IPS-NIHi7 (cell line): ENCODE data around the gene TAS2R46.
"Not testable (repeated sequence)": the region's sequence is repeated elsewhere in the genome, so short reads cannot be mapped to it uniquely, and the experiment has no call there.

Experiments used
- DNase-seq: peaks from one replicate; pipeline ENCODE4 v3.0.0; 2012; ENCODE audit warnings: mixed read lengths; ENCODE audit errors: extremely low spot score

Gene TAS2R46

DNA sequence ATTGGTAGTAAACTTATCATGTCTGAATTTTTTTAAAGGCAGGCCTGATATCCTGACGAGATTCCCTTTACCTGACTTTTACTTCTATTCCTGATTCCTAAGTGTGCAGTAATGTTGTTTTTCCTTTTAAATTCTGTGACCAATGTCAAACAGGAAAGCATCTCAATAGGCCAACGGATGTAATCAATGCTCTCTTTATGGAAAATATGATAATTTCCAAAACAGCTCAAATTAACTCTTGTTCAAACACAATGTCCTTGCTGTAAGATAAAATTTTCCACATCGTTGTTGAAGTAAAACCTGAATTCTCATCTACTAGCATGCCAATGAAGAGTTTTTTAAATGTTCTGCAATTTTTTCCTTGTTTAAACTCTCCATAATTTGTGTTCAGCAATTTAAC lies 22.9 kb downstream of the TAS2R46 start:
- no peak for DNase-seq

DNA sequence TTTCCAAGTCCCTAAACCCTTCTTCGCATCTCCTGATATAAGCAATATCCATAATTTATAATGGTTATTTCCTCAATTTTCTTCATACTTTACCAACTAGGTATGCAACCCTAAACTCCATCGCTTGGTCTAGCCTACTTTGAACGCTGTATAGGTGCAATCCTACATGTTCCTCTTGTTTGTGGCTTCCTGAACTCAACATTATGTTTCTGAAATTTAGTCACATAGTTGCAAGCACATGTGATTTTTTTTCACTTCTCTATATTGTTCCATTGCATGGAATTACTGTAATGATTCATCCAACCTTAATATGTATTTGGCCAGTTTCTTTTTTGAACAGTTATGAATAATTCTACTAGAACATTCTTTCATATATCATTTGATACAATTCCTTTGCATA lies 28.1 kb downstream of the TAS2R46 start:
- DNase-seq = not testable (repeated sequence)

DNA sequence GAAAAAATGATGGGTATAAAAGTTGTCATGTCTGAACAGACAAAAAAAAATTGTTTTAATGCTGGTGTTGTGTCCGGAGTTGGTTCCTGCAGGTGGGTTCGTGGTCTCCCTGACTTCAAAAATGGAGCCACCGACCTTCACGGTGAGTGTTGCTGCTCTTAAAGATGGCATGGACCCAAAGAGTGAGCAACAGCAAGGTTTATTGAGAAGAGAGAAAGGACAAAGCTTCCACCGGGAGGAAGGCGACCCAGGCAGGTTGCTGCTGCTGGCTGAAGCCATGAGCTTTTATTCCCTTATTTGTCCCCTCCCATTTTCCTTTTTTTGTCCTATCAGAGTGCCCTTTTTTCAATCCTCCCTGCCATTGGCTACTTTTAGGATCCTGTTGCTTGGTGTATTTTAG lies 30.8 kb downstream of the TAS2R46 start, which contains the start of gene TAS2R31:
TAS2R31 (minus strand) TSS at position 101 of the 400 bp plus-strand sequence; CDS start at position 29, 72 bp downstream.
- no peak for DNase-seq

DNA sequence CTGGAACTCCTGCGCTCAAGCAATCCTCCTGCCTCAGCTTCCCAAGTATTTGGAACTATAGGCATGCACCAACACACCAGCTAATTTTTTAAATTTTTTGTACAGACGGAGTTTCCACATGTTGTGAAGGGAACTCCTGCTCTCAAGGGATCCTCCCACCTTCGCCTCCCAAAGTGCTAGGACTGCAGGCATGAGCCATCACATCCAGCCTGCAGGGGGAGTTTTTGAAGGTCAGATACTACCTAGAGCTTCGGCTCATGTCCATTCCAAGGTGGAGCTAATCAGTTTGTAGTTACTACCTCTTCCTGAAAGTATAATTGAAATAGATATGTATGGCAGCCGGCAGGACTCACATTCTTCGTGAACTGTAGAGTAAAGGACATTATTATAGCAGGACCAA lies 36.0 kb downstream of the TAS2R46 start:
- peak; percentile 19 for DNase-seq

DNA sequence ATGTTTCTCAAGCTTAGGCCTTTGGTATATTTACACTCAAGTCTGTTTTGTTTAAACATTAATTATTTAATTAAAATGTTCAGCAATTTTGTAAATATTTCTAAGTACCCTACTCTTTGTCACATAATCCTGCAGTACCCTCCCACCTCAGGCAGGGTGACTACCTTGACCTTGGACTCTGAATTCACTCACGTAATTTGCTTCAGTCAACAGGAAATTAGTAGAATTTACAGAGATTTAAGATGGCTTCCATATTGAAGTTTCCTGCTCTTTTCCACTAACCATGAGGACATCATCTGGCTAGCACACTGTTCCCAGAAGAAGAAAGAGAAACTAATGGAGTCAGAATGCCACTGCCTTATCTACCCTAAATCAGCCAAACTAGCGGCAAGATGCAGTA lies 38.7 kb downstream of the TAS2R46 start:
- no peak for DNase-seq

DNA sequence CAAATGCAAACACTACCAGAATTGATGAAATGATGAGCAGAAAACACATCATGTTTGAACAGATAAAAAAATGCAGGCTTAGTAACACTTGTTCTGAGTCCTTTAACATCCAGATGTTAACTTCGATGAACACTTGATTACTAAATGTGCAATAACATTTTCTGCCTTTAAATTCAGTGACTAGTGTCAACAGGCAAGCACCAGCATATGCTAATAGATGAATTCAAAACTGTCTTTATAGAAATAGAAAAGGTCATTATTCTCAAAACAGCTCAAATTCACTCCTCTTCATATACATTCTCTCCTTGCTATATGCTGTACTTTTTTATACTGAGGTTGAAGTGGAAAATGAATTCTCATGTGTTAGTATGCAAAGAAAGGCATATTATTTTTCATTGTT lies 39.6 kb downstream of the TAS2R46 start, which contains the start of gene TAS2R19:
TAS2R19 (minus strand) TSS at position 101 of the 400 bp plus-strand sequence; CDS start at position 52, 49 bp downstream.
- DNase-seq = no peak

DNA sequence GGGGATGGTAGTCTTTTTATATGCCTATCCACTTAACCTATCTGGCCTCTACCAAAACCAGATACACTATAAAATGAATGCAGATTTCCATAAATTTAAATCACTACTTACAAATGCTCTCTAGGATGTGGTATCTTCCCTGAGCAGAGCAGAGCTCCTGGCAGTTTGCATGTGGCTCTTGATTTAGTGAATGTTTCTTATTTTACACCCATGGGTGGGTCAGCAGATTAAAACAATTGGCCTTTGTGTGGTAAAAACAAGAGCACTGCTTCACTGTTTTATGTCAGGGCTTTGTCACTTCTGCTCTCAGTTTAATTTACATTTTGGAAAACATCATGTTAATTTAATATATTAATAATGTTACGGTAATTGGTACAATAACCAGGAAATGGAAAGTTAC lies 45.2 kb downstream of the TAS2R46 start:
- DNase-seq = no peak

DNA sequence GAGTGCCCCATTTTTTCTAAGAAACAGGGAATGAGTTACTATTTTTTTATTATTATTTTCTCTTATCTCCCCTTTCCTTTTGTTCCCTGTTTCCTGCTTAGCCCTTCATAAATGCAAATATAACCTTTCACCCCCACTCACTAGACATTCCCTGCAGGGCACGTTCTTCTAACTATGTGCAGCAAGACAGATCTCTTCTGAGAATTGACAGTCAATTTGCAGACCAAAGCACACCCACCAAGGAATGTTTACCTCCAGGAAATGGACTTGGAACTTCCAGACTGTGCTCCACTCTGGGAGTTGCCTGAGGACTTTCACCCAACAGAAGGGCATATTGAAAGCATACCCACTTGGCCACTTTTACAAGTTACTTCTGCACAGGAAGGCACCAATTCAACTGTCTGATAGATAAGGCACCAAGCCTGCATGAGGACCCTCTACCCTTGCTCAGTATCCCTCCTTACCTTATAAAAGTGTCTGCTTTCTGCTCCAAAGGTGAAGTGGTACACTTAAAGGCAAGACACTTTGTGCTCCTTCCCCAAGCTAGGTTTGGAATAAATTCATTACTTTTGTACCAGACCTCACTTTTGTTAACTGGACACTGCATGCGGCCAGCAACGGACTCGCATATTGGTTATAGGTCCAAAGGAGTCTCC lies 46.2 kb downstream of the TAS2R46 start:
- no peak for DNase-seq

DNA sequence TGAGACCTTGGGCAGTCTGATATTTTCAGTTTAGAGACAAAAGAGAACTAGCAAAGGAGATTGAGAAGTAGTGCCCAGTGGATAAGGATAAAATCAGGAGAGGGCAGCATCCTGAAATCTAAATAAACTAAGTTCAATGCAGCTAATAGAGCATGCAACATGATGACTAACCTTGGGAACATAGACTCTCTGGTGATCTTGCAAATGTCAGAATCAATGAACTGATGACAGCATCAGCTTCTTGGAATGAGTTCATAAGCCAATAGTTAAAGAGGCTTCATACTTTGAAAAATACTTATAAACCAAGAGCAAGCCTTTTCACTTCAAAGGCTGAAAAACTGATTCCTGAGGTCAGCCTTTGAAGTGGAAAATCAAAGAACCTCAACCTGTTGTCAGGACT lies 47.9 kb downstream of the TAS2R46 start:
- DNase-seq = no peak
